ENCODE measurements around the gene ST6GALNAC6. TPM values are rescaled to one million over a fixed set of nuclear protein-coding genes. Genes with fewer than 3 reads are reported as not detected.
"Not testable (repeated sequence)": the region's sequence is repeated elsewhere in the genome, so short reads cannot be mapped to it uniquely, and the experiment has no call there.

ST6GALNAC6 gene
- total RNA-seq, 1 donor from 2014 or later: 77.0 TPM

GRCh38 chr9:127884427-127884911 is 14.9 kb downstream of the ST6GALNAC6 start:
- H3K27ac Mint-ChIP-seq (ENCODE audit: unreplicated experiment): peak overlapping the region; percentile 78
- no peak for DNase-seq (ENCODE audit: extremely low spot score, unreplicated experiment)
- H3K4me3 Mint-ChIP-seq (ENCODE audit: unreplicated experiment): peak overlapping the region; percentile 10
- H3K9me3 Mint-ChIP-seq (ENCODE audit: unreplicated experiment): no peaks in the 10 kb centered on the region
- TF ChIP-seq CTCF (IDR thresholded peaks at IDR 0.05): no peak
- peaks cover 22% of the 10 kb centered on the region for H3K36me3 Mint-ChIP-seq (ENCODE audit: unreplicated experiment)
- H3K27me3 Mint-ChIP-seq (ENCODE audit: unreplicated experiment): no peaks in the 10 kb centered on the region
- H3K4me1 Mint-ChIP-seq (ENCODE audit: unreplicated experiment): peaks cover 30% of the 10 kb centered on the region

GRCh38 chr9:127883959-127884358 is 15.4 kb downstream of the ST6GALNAC6 start:
- Mint-ChIP-seq H3K4me3 (ENCODE audit: unreplicated experiment) (no peak overlapping the region), H3K27ac (ENCODE audit: unreplicated experiment) (peak overlapping the region; percentile 78), H3K36me3 (ENCODE audit: unreplicated experiment) (peaks cover 22% of the 10 kb centered on the region)

GRCh38 chr9:127881715-127882114 is 17.7 kb downstream of the ST6GALNAC6 start:
- Mint-ChIP-seq H3K36me3 (ENCODE audit: unreplicated experiment) (peaks cover 13% of the 10 kb centered on the region), H3K4me1 (ENCODE audit: unreplicated experiment) (peaks cover 40% of the 10 kb centered on the region)
- DNase-seq (ENCODE audit: extremely low spot score, unreplicated experiment); H3K4me3 Mint-ChIP-seq (ENCODE audit: unreplicated experiment); H3K27me3 Mint-ChIP-seq (ENCODE audit: unreplicated experiment); H3K9me3 Mint-ChIP-seq (ENCODE audit: unreplicated experiment); H3K27ac Mint-ChIP-seq (ENCODE audit: unreplicated experiment): not testable (repeated sequence)

More at GRCh38 chr9:127883959-127884358, 15.4 kb downstream of the ST6GALNAC6 start:
- Mint-ChIP-seq H3K9me3 (ENCODE audit: unreplicated experiment) (no peaks in the 10 kb centered on the region), H3K27me3 (ENCODE audit: unreplicated experiment) (no peaks in the 10 kb centered on the region), H3K4me1 (ENCODE audit: unreplicated experiment) (peaks cover 30% of the 10 kb centered on the region)
- no peak for TF ChIP-seq CTCF (IDR thresholded peaks at IDR 0.05)
- DNase-seq (ENCODE audit: extremely low spot score, unreplicated experiment): no peak

- H3K36me3 Mint-ChIP-seq (ENCODE audit: unreplicated experiment): peaks cover 8% of the 10 kb centered on the region
- no peaks in the 10 kb centered on the region for H3K27me3 Mint-ChIP-seq (ENCODE audit: unreplicated experiment)
- DNase-seq (ENCODE audit: extremely low spot score, unreplicated experiment): no peak
- no peak overlapping the region for H3K4me3 Mint-ChIP-seq (ENCODE audit: unreplicated experiment)
- no peak for TF ChIP-seq CTCF (IDR thresholded peaks at IDR 0.05)
- no peaks in the 10 kb centered on the region for H3K9me3 Mint-ChIP-seq (ENCODE audit: unreplicated experiment)
- peaks cover 44% of the 10 kb centered on the region for H3K4me1 Mint-ChIP-seq (ENCODE audit: unreplicated experiment)
- no peak overlapping the region for H3K27ac Mint-ChIP-seq (ENCODE audit: unreplicated experiment)
Measured at GRCh38 chr9:127880143-127880542, 19.3 kb downstream of the ST6GALNAC6 start.

GRCh38 chr9:127878652-127879390 is 20.6 kb downstream of the ST6GALNAC6 start:
- no peak for DNase-seq (ENCODE audit: extremely low spot score, unreplicated experiment)

More at GRCh38 chr9:127878652-127879390, 20.6 kb downstream of the ST6GALNAC6 start:
- no peaks in the 10 kb centered on the region for H3K27me3 Mint-ChIP-seq (ENCODE audit: unreplicated experiment)
- H3K9me3 Mint-ChIP-seq (ENCODE audit: unreplicated experiment): no peaks in the 10 kb centered on the region
- H3K4me1 Mint-ChIP-seq (ENCODE audit: unreplicated experiment): peaks cover 37% of the 10 kb centered on the region
- H3K36me3 Mint-ChIP-seq (ENCODE audit: unreplicated experiment): no peaks in the 10 kb centered on the region
- peak overlapping the region; percentile 41 for H3K27ac Mint-ChIP-seq (ENCODE audit: unreplicated experiment)
- no peak overlapping the region for H3K4me3 Mint-ChIP-seq (ENCODE audit: unreplicated experiment)
- no peak for TF ChIP-seq CTCF (IDR thresholded peaks at IDR 0.05)
